ENCODE data around the gene MLLT11. TPM values are rescaled to one million over a fixed set of nuclear protein-coding genes. Genes with fewer than 3 reads are reported as not detected.
"Not testable (repeated sequence)": the region's sequence is repeated elsewhere in the genome, so short reads cannot be mapped to it uniquely, and the experiment has no call there.

MLLT11 gene
- polyA plus RNA-seq, 1 donor from 2014 or later: 1.5 TPM

DNA sequence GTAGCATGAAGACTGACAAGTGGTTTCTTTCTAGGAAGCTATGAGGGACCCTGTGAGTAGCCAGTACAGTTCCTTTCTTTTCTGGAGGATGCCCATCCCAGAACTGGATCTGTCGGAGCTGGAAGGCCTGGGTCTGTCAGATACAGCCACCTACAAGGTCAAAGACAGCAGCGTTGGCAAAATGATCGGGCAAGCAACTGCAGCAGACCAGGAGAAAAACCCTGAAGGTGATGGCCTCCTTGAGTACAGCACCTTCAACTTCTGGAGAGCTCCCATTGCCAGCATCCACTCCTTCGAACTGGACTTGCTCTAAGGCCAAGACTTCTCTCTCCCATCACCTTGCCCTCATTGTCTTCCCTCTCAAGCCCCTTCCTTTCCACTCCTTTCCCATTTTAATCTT lies 7.0 kb downstream of the MLLT11 start:
- Mint-ChIP-seq H3K4me3 (peak overlapping the region in 3 of 4 donors; percentile 21 to 65 (median 49)), H3K9me3 (no peaks in the 10 kb centered on the region)

DNA sequence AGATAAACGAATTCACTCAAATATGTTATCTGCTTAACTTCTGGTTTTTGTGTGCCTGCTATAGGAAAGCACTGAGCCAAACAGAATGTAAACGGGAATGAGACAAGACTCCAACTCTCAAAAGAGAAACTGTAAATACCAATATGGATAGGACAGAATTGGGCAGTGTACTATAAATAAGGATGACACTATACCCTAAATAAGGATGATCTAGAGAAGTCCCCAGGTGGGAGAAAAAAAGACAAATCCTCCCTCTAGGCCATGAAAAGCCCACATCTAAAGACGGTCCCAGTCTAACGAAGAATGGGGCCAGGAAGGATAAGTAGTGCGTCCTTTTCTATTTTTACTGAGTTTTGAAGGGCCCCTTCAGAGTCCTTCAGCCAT lies 8.9 kb downstream of the MLLT11 start:
- Mint-ChIP-seq H3K4me3 (peak overlapping the region; percentile 96 to 99 (median 98)), H3K27ac (peak overlapping the region in 2 of 3 donors; percentile 85 to 96), H3K36me3 (peaks cover 5% of the 10 kb centered on the region), H3K4me1 (peaks cover 8 to 15% (median 11%) of the 10 kb centered on the region in 3 donors), H3K9me3 (no peaks in the 10 kb centered on the region), H3K27me3 (no peaks in the 10 kb centered on the region)

More for the DNA sequence above, 7.0 kb downstream of the MLLT11 start:
- Mint-ChIP-seq H3K27ac (peak overlapping the region in 1 of 3 donors; percentile 11), H3K4me1 (peaks cover 8 to 15% (median 11%) of the 10 kb centered on the region in 3 donors), H3K36me3 (peaks cover 5% of the 10 kb centered on the region), H3K27me3 (no peaks in the 10 kb centered on the region)

GRCh38 chr1:151070474-151071276 lies 10.5 kb downstream of the MLLT11 start, which contains the start of gene GABPB2:
GABPB2 (plus strand) TSS chr1:151070761; CDS start chr1:151088190, 17,429 bp downstream.
- peaks cover 6% of the 10 kb centered on the region for H3K36me3 Mint-ChIP-seq
- H3K27ac Mint-ChIP-seq: peak within 1 kb of the TSS; percentile 96 to 100 (median 100)
- H3K27me3 Mint-ChIP-seq: no peaks in the 10 kb centered on the region
- H3K4me1 Mint-ChIP-seq: peaks cover 8 to 15% (median 11%) of the 10 kb centered on the region in 3 donors
- H3K9me3 Mint-ChIP-seq: no peaks in the 10 kb centered on the region
- H3K4me3 Mint-ChIP-seq: peak within 1 kb of the TSS; percentile 96 to 99 (median 98)

DNA sequence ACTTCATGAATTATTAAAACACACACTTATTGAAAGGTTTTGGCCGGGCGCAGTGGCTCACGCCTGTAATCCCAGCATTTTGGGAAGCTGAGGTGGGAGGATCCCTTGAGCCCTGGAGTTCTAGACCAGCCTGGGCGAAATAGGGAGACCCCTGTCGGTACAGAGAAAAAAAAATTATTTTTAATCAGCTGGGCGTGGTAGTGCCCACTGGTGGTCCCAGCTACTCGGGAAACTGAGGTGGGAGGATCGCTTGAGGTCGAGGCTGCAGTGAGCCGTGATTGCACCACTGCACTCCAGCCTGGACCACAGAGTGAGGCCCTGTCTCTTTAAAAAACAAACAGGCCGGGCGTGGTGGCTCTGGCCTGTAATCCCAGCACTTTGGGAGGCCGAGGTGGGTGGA lies 12.0 kb downstream of the MLLT11 start:
- Mint-ChIP-seq H3K27me3 (no peaks in the 10 kb centered on the region), H3K4me3 (peak overlapping the region in 2 of 4 donors; percentile 96 to 98), H3K27ac (peak overlapping the region; percentile 23 to 100 (median 96)), H3K4me1 (peaks cover 8 to 15% (median 11%) of the 10 kb centered on the region in 3 donors), H3K36me3 (peaks cover 4% of the 10 kb centered on the region), H3K9me3 (no peaks in the 10 kb centered on the region)

- Mint-ChIP-seq H3K4me1 (peaks cover 0 to 4% (median 0%) of the 10 kb centered on the region in 3 donors), H3K36me3 (peaks cover 3% of the 10 kb centered on the region), H3K27ac (no peak overlapping the region), H3K27me3 (no peaks in the 10 kb centered on the region), H3K4me3 (no peak overlapping the region), H3K9me3 (no peaks in the 10 kb centered on the region)
Observed at GRCh38 chr1:151085953-151086559, 25.9 kb downstream of the MLLT11 start.

DNA sequence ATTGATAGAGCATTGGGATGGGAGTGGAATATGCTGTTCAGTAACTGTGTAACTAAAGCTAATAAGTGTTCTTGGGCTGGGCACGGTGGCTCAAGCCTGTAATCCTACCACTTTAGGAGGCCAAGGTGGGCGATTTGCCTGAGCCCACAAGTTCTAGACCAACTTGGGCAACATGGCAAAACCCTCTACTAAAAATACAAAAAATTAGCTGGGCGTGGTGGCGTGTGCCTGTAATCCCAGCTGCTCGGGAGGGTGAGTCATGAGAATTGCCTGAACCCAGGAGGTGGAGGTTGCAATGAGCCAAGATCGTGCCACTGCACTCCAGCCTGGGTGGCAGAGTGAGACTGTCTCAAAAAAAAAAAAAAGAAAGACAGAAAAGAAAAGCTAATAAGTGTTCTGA lies 37.2 kb downstream of the MLLT11 start:
- not testable (repeated sequence) for H3K4me3 Mint-ChIP-seq, H3K4me1 Mint-ChIP-seq, H3K27me3 Mint-ChIP-seq, H3K36me3 Mint-ChIP-seq, H3K9me3 Mint-ChIP-seq, H3K27ac Mint-ChIP-seq

DNA sequence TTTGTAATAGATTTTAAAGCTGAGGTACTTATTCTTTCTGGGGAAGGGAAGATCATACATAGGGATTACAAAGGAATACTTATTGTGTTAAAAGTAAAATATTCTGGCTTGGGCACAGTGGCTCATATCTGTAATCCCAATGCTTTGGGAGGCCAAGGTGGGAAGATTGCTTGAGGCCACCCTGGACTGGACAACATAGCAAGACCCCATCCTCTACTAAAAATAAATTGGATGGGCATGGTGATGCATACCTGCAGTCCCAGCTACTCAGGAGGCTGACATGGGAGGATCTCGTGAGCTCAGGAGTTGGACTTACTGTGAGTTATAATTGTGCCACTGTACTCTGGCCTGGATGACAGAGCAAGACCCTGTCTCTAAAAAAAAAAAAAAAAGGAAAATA lies 37.9 kb downstream of the MLLT11 start:
- H3K36me3 Mint-ChIP-seq: peaks cover 4% of the 10 kb centered on the region

GRCh38 chr1:151104630-151105029 lies 44.4 kb downstream of the MLLT11 start:
- H3K27ac Mint-ChIP-seq: no peak overlapping the region
- peaks cover 0 to 3% (median 2%) of the 10 kb centered on the region in 3 donors for H3K4me1 Mint-ChIP-seq
- H3K9me3 Mint-ChIP-seq: no peaks in the 10 kb centered on the region
- H3K36me3 Mint-ChIP-seq: no peaks in the 10 kb centered on the region
- H3K4me3 Mint-ChIP-seq: no peak overlapping the region
- no peaks in the 10 kb centered on the region for H3K27me3 Mint-ChIP-seq

More for the DNA sequence above, 37.9 kb downstream of the MLLT11 start:
- Mint-ChIP-seq H3K27me3 (no peaks in the 10 kb centered on the region), H3K4me3 (no peak overlapping the region), H3K4me1 (peaks cover 0 to 5% (median 4%) of the 10 kb centered on the region in 3 donors), H3K27ac (no peak overlapping the region), H3K9me3 (no peaks in the 10 kb centered on the region)

DNA sequence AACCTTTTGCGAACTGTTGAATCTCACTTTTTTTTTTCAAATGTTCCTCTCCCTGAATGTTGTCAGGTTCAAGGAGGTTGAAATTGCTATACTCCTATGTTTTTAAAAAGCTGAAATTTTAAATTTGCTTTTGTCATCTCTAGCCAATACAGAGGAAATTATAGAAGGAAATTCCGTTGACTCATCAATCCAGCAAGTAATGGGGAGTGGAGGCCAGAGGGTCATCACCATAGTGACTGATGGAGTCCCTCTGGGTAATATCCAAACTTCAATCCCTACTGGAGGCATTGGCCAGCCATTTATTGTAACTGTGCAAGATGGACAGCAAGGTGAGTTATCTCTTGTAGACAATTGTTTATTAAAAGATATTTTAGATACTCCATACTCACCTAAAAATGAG lies 46.7 kb downstream of the MLLT11 start:
- no peaks in the 10 kb centered on the region for H3K4me1 Mint-ChIP-seq
- H3K36me3 Mint-ChIP-seq: peaks cover 2% of the 10 kb centered on the region

DNA sequence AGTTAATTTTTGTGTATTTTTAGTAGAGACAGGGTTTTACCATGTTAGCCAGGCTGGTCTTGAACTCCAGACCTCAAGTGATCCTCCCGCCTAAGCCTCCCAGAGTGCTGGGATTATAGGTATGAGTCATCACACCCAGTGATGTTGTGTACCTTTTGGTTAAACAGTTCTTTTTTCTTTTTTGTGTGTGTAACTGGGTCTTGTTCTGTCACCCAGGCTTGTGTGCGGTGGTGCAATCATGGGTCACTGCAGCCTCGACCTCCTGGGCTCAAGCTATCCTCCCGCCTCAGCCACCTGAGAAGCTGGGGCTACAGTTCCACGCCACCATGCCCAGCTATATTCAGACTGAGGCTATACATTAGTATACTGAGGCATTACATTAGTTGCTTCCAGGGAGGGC lies 48.1 kb downstream of the MLLT11 start:
- H3K27ac Mint-ChIP-seq: no peak overlapping the region
- no peak overlapping the region for H3K4me3 Mint-ChIP-seq
- no peaks in the 10 kb centered on the region for H3K4me1 Mint-ChIP-seq
- H3K9me3 Mint-ChIP-seq: no peaks in the 10 kb centered on the region
- no peaks in the 10 kb centered on the region for H3K27me3 Mint-ChIP-seq
- peaks cover 3% of the 10 kb centered on the region for H3K36me3 Mint-ChIP-seq

More for the DNA sequence above, 46.7 kb downstream of the MLLT11 start:
- H3K27me3 Mint-ChIP-seq: no peaks in the 10 kb centered on the region
- no peak overlapping the region for H3K27ac Mint-ChIP-seq
- no peak overlapping the region for H3K4me3 Mint-ChIP-seq
- no peaks in the 10 kb centered on the region for H3K9me3 Mint-ChIP-seq

GRCh38 chr1:151113877-151114276 lies 53.7 kb downstream of the MLLT11 start:
- Mint-ChIP-seq H3K36me3 (peaks cover 6% of the 10 kb centered on the region), H3K9me3 (no peaks in the 10 kb centered on the region), H3K27ac (no peak overlapping the region), H3K4me1 (no peaks in the 10 kb centered on the region), H3K27me3 (no peaks in the 10 kb centered on the region), H3K4me3 (no peak overlapping the region)

Other genes starting within 250 kb of the MLLT11 start
- gene ARNT, start 183.8 kb upstream of the MLLT11 start, polyA plus RNA-seq: 18.2 TPM
- gene CTXND2, start 173.3 kb upstream of the MLLT11 start, polyA plus RNA-seq: not detected
- 19.8 TPM for gene SETDB1, start 134.0 kb upstream of the MLLT11 start, polyA plus RNA-seq
- gene CERS2, start 85.6 kb upstream of the MLLT11 start, polyA plus RNA-seq: 110 TPM
- 0.11 TPM for gene ANXA9, start 78.1 kb upstream of the MLLT11 start, polyA plus RNA-seq
- 2.3 TPM for gene MINDY1, start 53.5 kb upstream of the MLLT11 start, polyA plus RNA-seq
- gene PRUNE1, start 51.9 kb upstream of the MLLT11 start, polyA plus RNA-seq: 36.2 TPM
- gene BNIPL, start 23.8 kb upstream of the MLLT11 start, polyA plus RNA-seq: 0.13 TPM
- gene C1orf56, start 12.6 kb upstream of the MLLT11 start, polyA plus RNA-seq: 4.5 TPM
- 86.2 TPM for gene CDC42SE1, start 775 bp upstream of the MLLT11 start, polyA plus RNA-seq
- gene GABPB2, start 10.4 kb downstream of the MLLT11 start, polyA plus RNA-seq: 5.5 TPM
- not detected for gene SEMA6C, start 86.2 kb downstream of the MLLT11 start, polyA plus RNA-seq
- gene TNFAIP8L2, start 96.3 kb downstream of the MLLT11 start, polyA plus RNA-seq: 16.1 TPM
- gene LYSMD1, start 105.5 kb downstream of the MLLT11 start, polyA plus RNA-seq: 0.69 TPM
- 70.1 TPM for gene SCNM1, start 105.7 kb downstream of the MLLT11 start, polyA plus RNA-seq
- gene TMOD4, start 115.6 kb downstream of the MLLT11 start, polyA plus RNA-seq: 1.0 TPM
- 81.0 TPM for gene VPS72, start 129.8 kb downstream of the MLLT11 start, polyA plus RNA-seq
- gene PIP5K1A, start 138.2 kb downstream of the MLLT11 start, polyA plus RNA-seq: 20.3 TPM
- 252 TPM for gene PSMD4, start 194.3 kb downstream of the MLLT11 start, polyA plus RNA-seq
- 3.0 TPM for gene ZNF687, start 221.9 kb downstream of the MLLT11 start, polyA plus RNA-seq